DMS 273 (cell line): Measurements from ENCODE around the gene LRBA.
"Not testable (repeated sequence)": the region's sequence is repeated elsewhere in the genome, so short reads cannot be mapped to it uniquely, and the experiment has no call there.

Experiments
- DNase-seq: peaks from one replicate; lab custom pipeline; 2025; ENCODE audit not compliant: unreplicated experiment; lab: John Stamatoyannopoulos, UW

Gene LRBA

GRCh38 chr4:150978738-150979575 is 36.1 kb downstream of the LRBA start:
- DNase-seq, result no peak

GRCh38 chr4:150976478-150977118 is 38.5 kb downstream of the LRBA start:
- DNase-seq, result no peak

GRCh38 chr4:150974750-150975149 is 40.3 kb downstream of the LRBA start:
- DNase-seq, result no peak

GRCh38 chr4:150974252-150974640 is 40.8 kb downstream of the LRBA start:
- DNase-seq, result no peak

GRCh38 chr4:150973626-150974251 is 41.3 kb downstream of the LRBA start:
- no peak for DNase-seq

- no peak for DNase-seq
Measured at GRCh38 chr4:150972592-150972991, 42.5 kb downstream of the LRBA start.

GRCh38 chr4:150971901-150972300 is 43.2 kb downstream of the LRBA start:
- DNase-seq, result no peak

- DNase-seq, result no peak
Measured at GRCh38 chr4:150970685-150971151, 44.4 kb downstream of the LRBA start.

- DNase-seq, result no peak
Measured at GRCh38 chr4:150964754-150965153, 50.3 kb downstream of the LRBA start.

- DNase-seq, result not testable (repeated sequence)
Measured at GRCh38 chr4:150963602-150964345, 51.3 kb downstream of the LRBA start.

- DNase-seq, result no peak
Measured at GRCh38 chr4:150962245-150962644, 52.8 kb downstream of the LRBA start.

GRCh38 chr4:150961566-150961965 is 53.5 kb downstream of the LRBA start:
- DNase-seq, result no peak

- DNase-seq, result peak; percentile 25
Measured at GRCh38 chr4:150960818-150961217, 54.3 kb downstream of the LRBA start.

- DNase-seq, result peak; percentile 30
Measured at GRCh38 chr4:150960079-150960478, 55.0 kb downstream of the LRBA start.

GRCh38 chr4:150957981-150958380 is 57.1 kb downstream of the LRBA start:
- not testable (repeated sequence) for DNase-seq

- DNase-seq, result not testable (repeated sequence)
Measured at GRCh38 chr4:150957095-150957494, 58.0 kb downstream of the LRBA start.

- DNase-seq, result not testable (repeated sequence)
Measured at GRCh38 chr4:150953916-150954315, 61.2 kb downstream of the LRBA start.

GRCh38 chr4:150952167-150952845 is 62.8 kb downstream of the LRBA start:
- no peak for DNase-seq

GRCh38 chr4:150950657-150951288 is 64.3 kb downstream of the LRBA start:
- DNase-seq, result no peak

- DNase-seq, result no peak
Measured at GRCh38 chr4:150949943-150950342, 65.1 kb downstream of the LRBA start.
